Breast epithelium (tissue), 3 donors: ENCODE data around the gene TRIM59.

Experiments
- CTCF ChIP-seq, 3 donors: fragments of 450-650 bp; IDR thresholded peaks; one replicate each; pipeline ENCODE4 v1.5.1; 2016 to 2017; ENCODE audit warnings: antibody characterized with exemption in 3 of 3, mild to moderate bottlenecking in 3 of 3, moderate library complexity in 3 of 3
- POLR2A ChIP-seq: fragments of 450-650 bp; IDR thresholded peaks from one replicate; pipeline ENCODE4 v1.6.1; 2016; ENCODE audit warnings: antibody characterized with exemption, mild to moderate bottlenecking, moderate library complexity

GRCh38 chr3:160486459-160486869 is 36.9 kb upstream of the TRIM59 start:
- TF ChIP-seq POLR2A (no peak), CTCF (IDR thresholded peaks at IDR 0.05) (peak in 2 of 3 donors; percentile 10 to 52)
